A549 (cell line): Measurements from ENCODE around the gene NDFIP1. TPM values are rescaled to one million over a fixed set of nuclear protein-coding genes. Genes with fewer than 3 reads are reported as not detected.
"Not testable (repeated sequence)": the region's sequence is repeated elsewhere in the genome, so short reads cannot be mapped to it uniquely, and the experiment has no call there.

Experiments
- ATAC-seq, 2 experiments: fragments of 200-7000 bp in 1 of 2; fragments of >200 bp in 1 of 2; cut with Nextera tagmentation in 1 of 2; cut with Tn5 transposase in 1 of 2; 3 replicates each; pipeline versions ENCODE4 v1.8.0 to v1.9.1; 2018 to 2020; ENCODE audit warnings: mild to moderate bottlenecking in 1 of 2, moderate library complexity in 1 of 2
- CTCF ChIA-PET: fragments of 300-600 bp; sonication (Branson Sonifier 250); formaldehyde crosslinking; extraction: SDS; loops from one replicate; lab custom pipeline; 2021; ENCODE audit warnings: antibody characterized with exemption, inconsistent platforms; lab: Yijun Ruan, JAX
- POLR2A ChIA-PET: fragments of 350-600 bp; formaldehyde crosslinking; extraction: SDS; loops from one replicate; lab custom pipeline; 2021; ENCODE audit warnings: antibody characterized with exemption, inconsistent platforms; lab: Yijun Ruan, JAX
- DNase-seq, 2 experiments: peaks; one replicate each; pipeline versions ENCODE4 v3.0.0 to v3.0.0-alpha.2; 2011 to 2016; ENCODE audit warnings: low read depth in 1 of 2, low spot score in 1 of 2
- FAIRE-seq: peaks from 2 replicates; lab custom pipeline; 2011; peaks lifted over from hg19 to GRCh38; lab: Jason Lieb, UNC
- H3K27ac ChIP-seq, 2 experiments: fragments of >200 bp; sonication (Bioruptor Twin); formaldehyde crosslinking; 3 replicates each; pipeline ENCODE4 v1.5.1; 2016 to 2017
- H3K4me1 ChIP-seq: fragments of >200 bp; sonication (Bioruptor Twin); formaldehyde crosslinking; 3 replicates; pipeline ENCODE4 v1.6.1; 2016
- H3K4me2 ChIP-seq: fragments of >200 bp; sonication (Bioruptor Twin); formaldehyde crosslinking; 3 replicates; pipeline ENCODE4 v1.6.1; 2016
- H3K4me3 ChIP-seq: fragments of >200 bp; sonication (Bioruptor Twin); formaldehyde crosslinking; 3 replicates; pipeline ENCODE4 v1.5.1; 2016
- H3K9me3 ChIP-seq: fragments of >200 bp; sonication (Bioruptor Twin); formaldehyde crosslinking; 3 replicates; pipeline ENCODE4 v1.6.1; 2016
- BHLHE40 ChIP-seq: IDR thresholded peaks from 2 replicates; pipeline ENCODE4 v1.6.1; 2012; ENCODE audit warnings: low read depth, low read length, inconsistent platforms
- CHD4 ChIP-seq: fragments of 200-600 bp; sonication (generic); IDR thresholded peaks from 2 replicates; pipeline ENCODE4 v1.6.1; 2016; ENCODE audit warnings: antibody characterized with exemption, mild to moderate bottlenecking, borderline replicate concordance
- E2F6 ChIP-seq: IDR thresholded peaks from 2 replicates; pipeline ENCODE4 v1.6.1; 2012; ENCODE audit warnings: low read depth, borderline replicate concordance
- EHF ChIP-seq: fragments of 250-450 bp; sonication (Bioruptor Pico); IDR thresholded peaks from 2 replicates; pipeline ENCODE4 v1.5.0; 2020; ENCODE audit warnings: mild to moderate bottlenecking
- ELK1 ChIP-seq: fragments of 150-350 bp; IDR thresholded peaks from 2 replicates; pipeline ENCODE4 v1.6.1; 2014; ENCODE audit warnings: low read depth, mild to moderate bottlenecking, low read length
- ESRRA ChIP-seq: fragments of 150-350 bp; IDR thresholded peaks from 2 replicates; pipeline ENCODE4 v1.6.1; 2014; ENCODE audit warnings: mild to moderate bottlenecking, low read length, borderline replicate concordance
- FOSB ChIP-seq: fragments of 250-450 bp; sonication (Bioruptor Pico); IDR thresholded peaks from 2 replicates; pipeline ENCODE4 v1.5.0; 2020; ENCODE audit warnings: mild to moderate bottlenecking, moderate library complexity
- FOXS1 ChIP-seq: fragments of 250-450 bp; sonication (Bioruptor Pico); IDR thresholded peaks from 2 replicates; pipeline ENCODE4 v1.5.0; 2020; ENCODE audit warnings: mild to moderate bottlenecking, moderate library complexity
- HDAC2 ChIP-seq: fragments of 200-600 bp; sonication (generic); IDR thresholded peaks from 2 replicates; pipeline ENCODE4 v1.6.1; 2016
- HES2 ChIP-seq: fragments of >200 bp; sonication (Bioruptor Twin); formaldehyde crosslinking; IDR thresholded peaks from 2 replicates; pipeline ENCODE4 v1.6.1; 2016
- HOXB13 ChIP-seq: fragments of 250-450 bp; sonication (Bioruptor Pico); IDR thresholded peaks from 2 replicates; pipeline ENCODE4 v1.5.0; 2020; ENCODE audit warnings: low read depth, mild to moderate bottlenecking, moderate library complexity
- MAZ ChIP-seq: fragments of 150-350 bp; IDR thresholded peaks from 2 replicates; pipeline ENCODE4 v1.6.1; 2014; ENCODE audit warnings: antibody characterized with exemption, low read depth, low read length, borderline replicate concordance
- MYC ChIP-seq: IDR thresholded peaks from 2 replicates; pipeline ENCODE4 v1.6.1; 2012; ENCODE audit warnings: mild to moderate bottlenecking, inconsistent platforms, low read length, improper control_type of control experiment, borderline replicate concordance
- NFE2L2 ChIP-seq: fragments of 150-350 bp; conservative IDR thresholded peaks from 2 replicates; pipeline ENCODE4 v1.6.1; 2014; ENCODE audit warnings: low read length
- PHF8 ChIP-seq: fragments of 200-600 bp; sonication (generic); IDR thresholded peaks from 2 replicates; pipeline ENCODE4 v1.6.1; 2016; ENCODE audit warnings: low read depth, mild to moderate bottlenecking, antibody characterized with exemption, moderate library complexity, borderline replicate concordance
- RCOR1 ChIP-seq: fragments of 150-350 bp; IDR thresholded peaks from 2 replicates; pipeline ENCODE4 v1.6.1; 2014; ENCODE audit warnings: antibody characterized with exemption, low read length, low read depth
- RFX5 ChIP-seq: fragments of 450-650 bp; IDR thresholded peaks from 2 replicates; pipeline ENCODE4 v1.7.1; 2014; ENCODE audit warnings: antibody characterized with exemption, mild to moderate bottlenecking, moderate library complexity
- SREBF2 ChIP-seq: fragments of 450-650 bp; IDR thresholded peaks from 2 replicates; pipeline ENCODE4 v1.6.1; 2014; ENCODE audit warnings: mild to moderate bottlenecking, moderate library complexity
- TFCP2L1 ChIP-seq: fragments of 250-450 bp; sonication (Bioruptor Pico); IDR thresholded peaks from 2 replicates; pipeline ENCODE4 v1.5.0; 2021; ENCODE audit warnings: mild to moderate bottlenecking
- ZC3H11A ChIP-seq: fragments of 450-650 bp; IDR thresholded peaks from 2 replicates; pipeline ENCODE4 v1.6.1; 2014; ENCODE audit warnings: antibody characterized with exemption, mild to moderate bottlenecking
- ZFP36 ChIP-seq: fragments of 450-650 bp; IDR thresholded peaks from 2 replicates; pipeline ENCODE4 v1.6.1; 2014; ENCODE audit warnings: borderline replicate concordance; ENCODE audit not compliant: partially characterized antibody
- WGBS: methylation state at CpG from one replicate; pipeline ENCODE4 v1.1.6; 2017; ENCODE audit errors: missing lambda C conversion rate; 5-methylcytosine and 5-hydroxymethylcytosine counted together
- polyA plus RNA-seq, 4 experiments: library from polyadenylated mRNA; depleted of rRNA in 3 of 4; stranded (reverse); fragments of >200 nt; fragmentation: RNase III in 1 of 4; extraction: RNeasy Plus Mini Kit Qiagen cat#74134 plus additional on column Dnase treatment in 1 of 4; gene quantifications; 2 replicates in 3 of 4; 3 replicates in 1 of 4; pipeline ENCODE4 v1.2.3, GENCODE V29; 2011 to 2017

The NDFIP1 gene
- polyA plus RNA-seq, 2 of the 4 experiments (the other 2 are of a cell fraction), result 42.4 to 58.0 TPM

- no peak overlapping the region for H3K4me3 ChIP-seq
- WGBS, result 59% methylated on average over 9 of the region's 11 CpGs
- FAIRE-seq (no peak), ATAC-seq (peak in 1 of 2 experiments; percentile 30; a peak in 3 of 6 replicates), DNase-seq (peak in 1 of 2 experiments; percentile 7)
- no peaks in the 10 kb centered on the region for H3K4me1 ChIP-seq
- CTCF ChIA-PET, result interaction anchor here (1.4 to 4.1 kb wide), 6 partner anchors 8 to 362 kb away, joined by 4 to 16 read pairs (median 5); no protein-coding TSS in a partner anchor
- no peak overlapping the region for H3K27ac ChIP-seq
- no peaks in the 10 kb centered on the region for H3K9me3 ChIP-seq
- TF ChIP-seq ELK1 (no peak), ZFP36 (peak; percentile 81)
- H3K4me2 ChIP-seq, result no peak overlapping the region
- POLR2A ChIA-PET, result no interaction called here
Observed at GRCh38 chr5:142186857-142187594, 78.4 kb downstream of the NDFIP1 start.

- H3K4me1 ChIP-seq, H3K9me3 ChIP-seq, FAIRE-seq, DNase-seq, H3K4me3 ChIP-seq, H3K27ac ChIP-seq, H3K4me2 ChIP-seq, ATAC-seq, POLR2A ChIA-PET: not testable (repeated sequence)
- CTCF ChIA-PET, result interaction anchor here (4.1 kb wide), 1 partner anchor 11 kb away, joined by 16 read pairs; no protein-coding TSS in a partner anchor
- 88% methylated on average over 6 of the region's 6 CpGs for WGBS
Observed at GRCh38 chr5:142188691-142189090, 80.1 kb downstream of the NDFIP1 start.

GRCh38 chr5:142189813-142190212 lies 81.2 kb downstream of the NDFIP1 start:
- Histone ChIP-seq H3K4me3 (no peak overlapping the region), H3K4me2 (no peak overlapping the region), H3K27ac (no peak overlapping the region), H3K4me1 (no peaks in the 10 kb centered on the region), H3K9me3 (no peaks in the 10 kb centered on the region)
- ATAC-seq, result peak in 1 of 2 experiments; percentile 35; a peak in 1 of 6 replicates
- ChIA-PET CTCF (interaction anchor here (0.5 to 1.7 kb wide), 3 partner anchors 10 to 252 kb away, joined by 3 to 4 read pairs (median 3); no protein-coding TSS in a partner anchor), POLR2A (no interaction called here)
- TF ChIP-seq MYC, result no peak
- no peak for TF ChIP-seq HOXB13 (CRISPR knock-in tag)
- TF ChIP-seq FOSB (CRISPR knock-in tag), result no peak
- TF ChIP-seq HES2, result no peak
- no peak for TF ChIP-seq ESRRA
- no peak for TF ChIP-seq ZC3H11A
- TF ChIP-seq BHLHE40, result no peak
- TF ChIP-seq RFX5, result no peak
- no peak for TF ChIP-seq CHD4
- no peak for TF ChIP-seq PHF8
- TF ChIP-seq E2F6, result no peak
- no peak for TF ChIP-seq TFCP2L1
- TF ChIP-seq FOXS1 (CRISPR knock-in tag), result no peak
- no peak for TF ChIP-seq MAZ
- no peak for TF ChIP-seq NFE2L2
- TF ChIP-seq HDAC2, result no peak
- TF ChIP-seq SREBF2, result no peak
- TF ChIP-seq EHF (CRISPR knock-in tag), result no peak
- no peak for TF ChIP-seq RCOR1
- no peak for FAIRE-seq
- WGBS, result 57% methylated on average over 7 of the region's 8 CpGs
- no peak for DNase-seq
